ENCODE measurements around the gene KIF2A. TPM values are rescaled to one million over a fixed set of nuclear protein-coding genes. Genes with fewer than 3 reads are reported as not detected.

The KIF2A gene
- total RNA-seq, 2 experiments from 2014 or later, result 50.3 to 90.7 TPM

DNA sequence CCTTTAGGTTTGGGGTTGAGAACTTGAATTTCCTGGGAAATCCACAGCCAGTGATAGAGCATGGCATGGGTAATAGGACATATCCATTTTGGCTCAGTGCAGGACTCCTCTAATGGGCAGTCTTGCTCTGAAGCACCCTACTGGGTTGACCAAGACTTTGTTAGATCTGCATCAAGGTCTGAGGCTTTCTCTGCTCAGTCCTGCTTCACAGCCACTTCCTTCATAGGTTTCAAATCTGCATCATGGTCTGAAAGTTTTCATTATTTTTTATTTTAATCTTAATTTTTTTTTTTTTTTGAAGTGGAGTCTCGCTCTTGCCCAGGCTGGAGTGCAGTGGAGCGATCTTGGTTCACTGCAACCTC lies 36.5 kb downstream of the KIF2A start:
- H3K27ac ChIP-seq (ENCODE audit: low read depth, low read length, poor library complexity, severe bottlenecking), result no peak overlapping the region
- CTCF ChIA-PET (ENCODE audit: unreplicated experiment), result no interaction called here

DNA sequence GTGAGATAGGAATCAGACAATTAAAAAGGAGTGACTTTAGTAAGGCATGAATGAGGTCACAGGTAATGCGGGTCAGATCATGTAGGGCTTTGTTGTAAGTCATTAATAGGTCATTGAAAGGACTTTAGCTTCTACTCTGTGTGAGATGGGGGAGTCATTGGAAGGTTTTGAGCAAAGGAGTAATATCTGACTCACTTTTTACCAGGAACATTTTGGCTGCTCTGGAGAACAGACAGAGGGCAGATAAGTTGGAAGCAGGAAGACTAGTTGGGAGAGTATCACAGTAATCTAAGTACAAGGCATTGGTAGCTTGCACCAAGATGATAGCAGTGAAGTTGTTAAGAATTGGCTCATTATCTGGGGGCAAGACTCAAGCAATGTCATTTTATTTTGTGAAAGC lies 37.4 kb downstream of the KIF2A start:
- Histone ChIP-seq H3K27ac (ENCODE audit: low read depth, low read length, poor library complexity, severe bottlenecking) (no peak overlapping the region), H2AFZ (ENCODE audit: low read length) (no peak overlapping the region), H4K20me1 (ENCODE audit: insufficient read depth, low read length) (peaks cover under 1% of the 10 kb centered on the region), H3K4me2 (ENCODE audit: low read length) (no peak overlapping the region), H3K9me3 (ENCODE audit: low read length) (no peaks in the 10 kb centered on the region), H3K9me2 (ENCODE audit: insufficient read depth, low read length) (no peaks in the 10 kb centered on the region), H3K4me3 (ENCODE audit: low read depth, low read length, poor library complexity, severe bottlenecking) (no peak overlapping the region), H3K79me2 (ENCODE audit: insufficient read depth, low read depth, low read length) (peaks cover 91% of the 10 kb centered on the region), H3K4me1 (ENCODE audit: insufficient read depth, low read length, poor library complexity, severe bottlenecking) (no peaks in the 10 kb centered on the region), H3K36me3 (ENCODE audit: insufficient read depth, low read length) (peaks cover 36% of the 10 kb centered on the region)
- intact Hi-C loops (cut with micrococcal nuclease; ENCODE audit: unreplicated experiment), result no loop called here
- TF ChIP-seq EZH2phosphoT487 (IDR thresholded peaks at IDR 0.05; ENCODE audit: borderline replicate concordance, low read depth, low read length), result no peak
- TF ChIP-seq, protein P1, sequence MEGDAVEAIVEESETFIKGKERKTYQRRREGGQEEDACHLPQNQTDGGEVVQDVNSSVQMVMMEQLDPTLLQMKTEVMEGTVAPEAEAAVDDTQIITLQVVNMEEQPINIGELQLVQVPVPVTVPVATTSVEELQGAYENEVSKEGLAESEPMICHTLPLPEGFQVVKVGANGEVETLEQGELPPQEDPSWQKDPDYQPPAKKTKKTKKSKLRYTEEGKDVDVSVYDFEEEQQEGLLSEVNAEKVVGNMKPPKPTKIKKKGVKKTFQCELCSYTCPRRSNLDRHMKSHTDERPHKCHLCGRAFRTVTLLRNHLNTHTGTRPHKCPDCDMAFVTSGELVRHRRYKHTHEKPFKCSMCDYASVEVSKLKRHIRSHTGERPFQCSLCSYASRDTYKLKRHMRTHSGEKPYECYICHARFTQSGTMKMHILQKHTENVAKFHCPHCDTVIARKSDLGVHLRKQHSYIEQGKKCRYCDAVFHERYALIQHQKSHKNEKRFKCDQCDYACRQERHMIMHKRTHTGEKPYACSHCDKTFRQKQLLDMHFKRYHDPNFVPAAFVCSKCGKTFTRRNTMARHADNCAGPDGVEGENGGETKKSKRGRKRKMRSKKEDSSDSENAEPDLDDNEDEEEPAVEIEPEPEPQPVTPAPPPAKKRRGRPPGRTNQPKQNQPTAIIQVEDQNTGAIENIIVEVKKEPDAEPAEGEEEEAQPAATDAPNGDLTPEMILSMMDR (conservative IDR thresholded peaks at IDR 0.05; ENCODE audit: low read length), result no peak
- no TSS peak for BruUV-seq (replicated peaks)
- CTCF ChIA-PET (ENCODE audit: unreplicated experiment), result no interaction called here
- DNase-seq (ENCODE audit: low spot score), result no peak
- POLR2A ChIA-PET, result interaction anchor here (0.7 to 1.4 kb wide), 4 partner anchors 9 to 117 kb away, joined by 3 to 4 read pairs (median 4); no protein-coding TSS in a partner anchor

More for the DNA sequence above, 36.5 kb downstream of the KIF2A start:
- TF ChIP-seq EZH2phosphoT487 (IDR thresholded peaks at IDR 0.05; ENCODE audit: borderline replicate concordance, low read depth, low read length), result no peak
- TF ChIP-seq, protein P1 (conservative IDR thresholded peaks at IDR 0.05; ENCODE audit: low read length), result no peak
- Histone ChIP-seq H2AFZ (ENCODE audit: low read length) (no peak overlapping the region), H3K9me3 (ENCODE audit: low read length) (no peaks in the 10 kb centered on the region), H3K4me3 (ENCODE audit: low read depth, low read length, poor library complexity, severe bottlenecking) (no peak overlapping the region), H3K36me3 (ENCODE audit: insufficient read depth, low read length) (peaks cover 27% of the 10 kb centered on the region), H3K4me2 (ENCODE audit: low read length) (no peak overlapping the region), H3K79me2 (ENCODE audit: insufficient read depth, low read depth, low read length) (peaks cover 100% of the 10 kb centered on the region), H3K9me2 (ENCODE audit: insufficient read depth, low read length) (no peaks in the 10 kb centered on the region), H4K20me1 (ENCODE audit: insufficient read depth, low read length) (no peaks in the 10 kb centered on the region; the same call in none of the 2 replicates), H3K4me1 (ENCODE audit: insufficient read depth, low read length, poor library complexity, severe bottlenecking) (no peaks in the 10 kb centered on the region)
- DNase-seq (ENCODE audit: low spot score), result no peak
- intact Hi-C loops (cut with micrococcal nuclease; ENCODE audit: unreplicated experiment), result no loop called here
- POLR2A ChIA-PET, result no interaction called here
- BruUV-seq (replicated peaks), result no TSS peak

DNA sequence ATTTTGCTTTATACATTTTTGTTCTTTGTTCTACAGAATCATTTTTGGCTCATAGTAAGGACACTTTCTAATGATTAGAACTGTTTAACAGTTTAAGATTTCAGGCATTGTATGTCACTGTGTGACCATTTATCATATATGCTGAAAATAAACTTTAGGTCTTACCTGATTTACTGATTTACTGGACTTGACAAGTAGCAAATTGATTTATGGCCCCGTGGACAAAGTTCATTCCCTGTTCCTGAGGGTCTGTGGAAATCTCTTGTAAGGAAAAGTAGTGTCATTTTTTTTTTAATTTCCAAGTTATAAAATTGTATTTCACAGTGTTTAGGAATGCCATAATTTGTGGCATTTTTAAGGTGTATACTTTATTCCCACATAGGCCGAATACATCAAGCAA lies 40.7 kb downstream of the KIF2A start:
- peaks cover 5% of the 10 kb centered on the region for H4K20me1 ChIP-seq (ENCODE audit: insufficient read depth, low read length)
- no peak overlapping the region for H2AFZ ChIP-seq (ENCODE audit: low read length)
- H3K36me3 ChIP-seq (ENCODE audit: insufficient read depth, low read length), result peaks cover 63% of the 10 kb centered on the region
- TF ChIP-seq, protein P1 (conservative IDR thresholded peaks at IDR 0.05; ENCODE audit: low read length), result no peak
- no peak for TF ChIP-seq EZH2phosphoT487 (IDR thresholded peaks at IDR 0.05; ENCODE audit: borderline replicate concordance, low read depth, low read length)
- intact Hi-C loops (cut with micrococcal nuclease; ENCODE audit: unreplicated experiment), result no loop called here
- BruUV-seq (replicated peaks), result no TSS peak
- no peaks in the 10 kb centered on the region for H3K9me3 ChIP-seq (ENCODE audit: low read length)
- H3K79me2 ChIP-seq (ENCODE audit: insufficient read depth, low read depth, low read length), result peaks cover 57% of the 10 kb centered on the region
- no peaks in the 10 kb centered on the region for H3K9me2 ChIP-seq (ENCODE audit: insufficient read depth, low read length)
- H3K4me2 ChIP-seq (ENCODE audit: low read length), result no peak overlapping the region
- DNase-seq (ENCODE audit: low spot score), result no peak
- no peak overlapping the region for H3K27ac ChIP-seq (ENCODE audit: low read depth, low read length, poor library complexity, severe bottlenecking)
- CTCF ChIA-PET (ENCODE audit: unreplicated experiment), result no interaction called here
- no peaks in the 10 kb centered on the region for H3K4me1 ChIP-seq (ENCODE audit: insufficient read depth, low read length, poor library complexity, severe bottlenecking)
- POLR2A ChIA-PET, result interaction anchor here (0.6 kb wide), 1 partner anchor 13 kb away, joined by 3 read pairs; no protein-coding TSS in a partner anchor
- H3K4me3 ChIP-seq (ENCODE audit: low read depth, low read length, poor library complexity, severe bottlenecking), result no peak overlapping the region

Data from OCI-LY7 (cell line).